CD4-positive, alpha-beta T cell treated with Interferon gamma for 1 hour (primary cell): ENCODE measurements around the gene USP24.

Experiments
- DNase-seq: peaks from one replicate; pipeline ENCODE4 v3.0.0-alpha.2; 2020

USP24 gene

DNA sequence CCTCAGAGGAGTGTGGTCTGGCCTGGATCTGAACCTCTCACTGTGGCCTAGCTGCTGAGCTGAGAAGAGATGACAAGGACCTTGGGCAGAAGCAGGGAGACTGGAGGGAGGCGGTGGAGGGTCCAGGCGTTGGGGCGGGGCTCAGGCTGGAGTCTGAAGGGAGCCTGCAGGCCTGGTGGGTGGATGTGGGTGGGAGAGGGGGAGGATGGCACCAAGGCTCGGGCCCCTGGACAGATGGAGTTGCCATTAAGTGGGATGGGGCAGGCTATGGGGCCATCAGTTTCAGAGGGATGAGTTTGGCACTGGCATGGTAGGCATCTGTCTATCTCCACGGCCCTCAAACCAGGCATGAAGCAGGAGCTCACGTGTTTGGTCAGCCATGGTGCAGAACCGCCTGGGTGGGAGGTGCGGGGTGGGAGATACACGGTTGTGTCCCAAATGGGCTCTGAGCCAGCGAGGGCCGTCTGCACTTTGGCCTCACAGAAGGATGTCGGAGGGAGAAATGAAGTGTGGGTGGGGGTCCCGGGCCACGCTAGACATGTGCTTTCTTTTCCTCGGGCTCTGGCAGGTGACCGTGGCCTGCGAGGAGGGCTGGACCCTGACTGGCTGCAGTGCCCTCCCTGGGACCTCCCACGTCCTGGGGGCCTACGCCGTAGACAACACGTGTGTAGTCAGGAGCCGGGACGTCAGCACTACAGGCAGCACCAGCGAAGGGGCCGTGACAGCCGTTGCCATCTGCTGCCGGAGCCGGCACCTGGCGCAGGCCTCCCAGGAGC is 152.2 kb downstream of the USP24 start:
- no peak for DNase-seq

DNA sequence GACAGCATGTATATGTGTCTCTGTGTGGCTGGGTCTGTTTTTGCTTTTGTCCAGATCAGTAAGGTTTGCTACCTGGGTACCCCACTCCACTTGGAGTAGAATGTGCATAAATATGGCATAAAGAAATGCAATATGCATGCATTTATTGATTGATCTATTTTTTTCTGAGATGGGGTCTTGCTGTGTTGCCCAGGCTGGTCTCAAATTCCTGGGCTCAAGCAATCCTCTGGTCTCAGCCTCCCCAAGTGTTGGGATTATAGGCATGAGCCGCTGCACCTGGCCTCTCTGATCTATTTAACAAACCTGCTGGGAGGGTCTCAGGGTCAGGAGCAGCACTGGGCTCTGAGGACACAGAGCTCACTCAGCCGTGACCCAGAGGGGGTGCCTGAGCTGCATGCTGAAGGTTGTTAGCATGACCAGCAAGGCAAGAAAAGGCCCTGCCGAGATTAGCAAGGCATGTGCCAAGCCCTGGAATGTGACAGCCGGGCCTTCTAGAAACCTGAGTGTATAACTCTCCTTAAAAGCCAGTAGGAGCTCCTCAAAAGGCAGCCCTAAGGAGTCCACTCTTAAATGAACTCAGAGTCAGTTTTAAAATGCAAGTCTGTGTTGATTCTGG is 153.3 kb downstream of the USP24 start:
- DNase-seq, result no peak

DNA sequence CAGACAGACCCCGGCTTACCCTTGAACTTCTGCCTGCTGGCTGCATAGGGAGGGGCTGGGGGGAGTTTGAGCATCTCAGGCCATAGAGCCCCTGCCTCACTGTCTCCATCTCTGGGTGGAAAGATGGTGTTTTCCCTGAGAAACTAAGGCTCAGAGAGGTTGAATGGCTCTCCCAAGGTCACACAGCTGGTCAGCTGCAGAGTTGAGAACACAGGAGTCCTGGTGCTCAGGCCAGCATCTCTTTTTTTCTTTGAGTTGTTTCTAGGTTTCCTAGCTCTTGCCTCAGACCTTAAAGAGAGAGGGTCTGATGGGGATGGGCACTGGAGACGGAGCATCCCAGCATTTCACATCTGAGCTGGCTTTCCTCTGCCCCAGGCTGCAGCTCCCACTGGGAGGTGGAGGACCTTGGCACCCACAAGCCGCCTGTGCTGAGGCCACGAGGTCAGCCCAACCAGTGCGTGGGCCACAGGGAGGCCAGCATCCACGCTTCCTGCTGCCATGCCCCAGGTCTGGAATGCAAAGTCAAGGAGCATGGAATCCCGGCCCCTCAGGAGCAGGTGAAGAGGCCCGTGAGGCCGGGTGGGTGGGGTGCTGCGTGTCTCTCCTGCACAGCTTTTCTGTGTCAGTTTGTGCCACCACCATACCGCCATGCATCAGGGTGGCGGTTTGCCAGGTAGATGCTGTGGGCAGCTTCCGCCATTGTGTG is 154.0 kb downstream of the USP24 start:
- DNase-seq, result no peak

DNA sequence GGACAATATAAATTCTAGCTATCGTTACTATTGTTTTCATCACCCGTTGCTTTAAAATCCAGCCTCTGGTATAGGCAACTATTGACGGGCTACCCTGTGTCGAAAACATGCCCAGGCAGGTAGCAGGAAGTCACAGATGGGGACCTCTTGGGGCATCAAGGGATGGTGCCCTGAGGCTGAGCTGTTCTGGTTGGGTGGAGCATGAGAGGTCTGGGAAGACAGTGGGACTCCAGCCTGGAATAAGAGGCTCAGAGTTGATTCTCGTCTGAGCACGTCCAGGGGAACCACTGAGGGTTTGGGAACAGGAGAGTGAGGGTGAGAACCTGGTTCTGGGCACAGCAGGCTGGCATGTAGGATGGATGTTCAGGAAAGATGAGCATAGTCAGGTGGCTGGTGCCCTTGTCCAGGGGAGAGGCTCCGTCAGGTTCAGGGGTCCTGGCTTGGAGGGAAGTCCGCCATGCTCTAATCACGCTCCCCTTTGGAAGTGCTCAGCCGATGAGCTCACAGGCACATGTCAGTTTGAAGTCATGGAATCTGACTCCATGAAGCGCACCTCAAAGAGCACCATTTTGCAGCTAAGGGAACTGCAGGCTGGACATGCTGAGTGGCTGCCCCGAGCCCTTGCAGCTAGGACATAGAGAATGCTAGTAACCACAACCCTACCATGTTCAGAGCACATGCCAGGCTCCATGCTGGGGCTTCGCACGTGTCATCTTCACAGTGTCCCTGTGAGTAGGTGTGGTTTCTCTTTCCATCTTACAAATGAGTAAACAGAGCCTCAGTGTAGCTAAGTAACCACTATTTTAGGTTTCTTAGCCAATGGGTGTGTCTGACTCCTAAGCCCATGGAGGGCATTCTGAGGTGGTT is 154.8 kb downstream of the USP24 start:
- no peak for DNase-seq

DNA sequence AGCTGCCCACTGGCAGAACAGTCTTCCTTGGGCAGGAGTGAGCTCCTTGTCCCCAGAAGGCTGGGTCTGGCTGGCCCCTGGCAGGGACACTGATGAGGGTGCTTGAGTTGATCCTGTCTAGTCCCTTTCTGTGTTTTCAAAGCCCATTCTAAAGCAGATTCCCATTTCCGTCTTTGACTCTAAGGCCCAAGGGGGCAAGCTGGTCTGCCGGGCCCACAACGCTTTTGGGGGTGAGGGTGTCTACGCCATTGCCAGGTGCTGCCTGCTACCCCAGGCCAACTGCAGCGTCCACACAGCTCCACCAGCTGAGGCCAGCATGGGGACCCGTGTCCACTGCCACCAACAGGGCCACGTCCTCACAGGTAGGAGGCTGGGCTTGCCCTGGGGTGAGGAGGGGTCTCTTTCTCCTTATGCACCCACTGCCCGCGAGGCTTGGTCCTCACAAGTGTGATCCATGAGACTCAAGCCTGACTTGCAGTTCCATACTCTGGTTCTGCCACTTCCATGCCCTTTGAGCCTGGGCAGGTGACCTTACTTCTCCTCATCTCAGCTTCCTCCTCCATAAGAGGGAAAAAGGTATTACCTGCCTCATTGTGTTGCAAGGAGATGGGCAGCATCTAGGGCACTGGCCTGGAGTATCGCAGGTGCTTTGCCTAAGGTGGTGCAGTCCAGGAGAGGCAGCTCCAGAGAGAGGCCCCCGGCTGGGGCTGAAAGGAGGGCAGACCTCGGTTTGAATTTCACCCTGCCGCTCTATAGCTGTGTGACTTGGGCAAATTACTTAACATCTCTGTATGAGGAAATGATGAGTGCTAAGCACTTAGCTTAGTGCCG is 155.6 kb downstream of the USP24 start:
- no peak for DNase-seq

DNA sequence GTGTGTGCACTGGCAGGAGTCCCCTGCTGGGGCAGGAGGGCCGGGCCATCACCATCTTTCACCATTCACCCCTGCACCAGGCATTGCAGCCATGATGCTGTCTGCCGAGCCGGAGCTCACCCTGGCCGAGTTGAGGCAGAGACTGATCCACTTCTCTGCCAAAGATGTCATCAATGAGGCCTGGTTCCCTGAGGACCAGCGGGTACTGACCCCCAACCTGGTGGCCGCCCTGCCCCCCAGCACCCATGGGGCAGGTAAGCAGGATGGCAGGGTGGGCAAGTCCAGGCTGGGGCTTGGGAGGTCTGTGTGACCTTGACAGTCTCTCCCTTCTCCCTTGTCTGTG is 157.2 kb downstream of the USP24 start:
- no peak for DNase-seq

DNA sequence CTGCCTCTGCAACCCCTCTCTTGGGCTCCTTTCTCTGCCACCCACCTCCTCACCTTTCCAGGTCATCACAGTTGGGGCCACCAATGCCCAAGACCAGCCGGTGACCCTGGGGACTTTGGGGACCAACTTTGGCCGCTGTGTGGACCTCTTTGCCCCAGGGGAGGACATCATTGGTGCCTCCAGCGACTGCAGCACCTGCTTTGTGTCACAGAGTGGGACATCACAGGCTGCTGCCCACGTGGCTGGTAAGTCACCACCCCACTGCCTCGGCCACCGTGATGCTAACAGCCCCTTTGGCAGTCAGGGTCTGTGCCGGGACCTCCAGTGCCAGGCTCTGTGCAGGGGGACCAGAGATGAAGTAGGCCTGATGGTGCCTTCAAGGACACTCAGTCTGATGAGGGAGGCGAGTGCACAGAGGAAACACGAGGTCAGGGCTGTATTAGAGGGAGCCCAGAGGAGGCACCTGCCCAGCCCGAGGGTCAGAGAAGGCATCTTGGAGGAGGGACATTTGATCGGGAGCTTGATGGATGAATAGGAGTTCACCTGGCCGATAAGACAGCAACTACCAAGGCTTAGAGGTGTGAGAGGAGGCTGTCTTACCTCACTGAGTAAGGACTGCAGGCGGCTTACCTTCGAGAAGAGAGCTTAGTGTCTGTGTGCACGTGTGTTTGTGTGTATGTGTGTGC is 157.8 kb downstream of the USP24 start:
- DNase-seq, result no peak

DNA sequence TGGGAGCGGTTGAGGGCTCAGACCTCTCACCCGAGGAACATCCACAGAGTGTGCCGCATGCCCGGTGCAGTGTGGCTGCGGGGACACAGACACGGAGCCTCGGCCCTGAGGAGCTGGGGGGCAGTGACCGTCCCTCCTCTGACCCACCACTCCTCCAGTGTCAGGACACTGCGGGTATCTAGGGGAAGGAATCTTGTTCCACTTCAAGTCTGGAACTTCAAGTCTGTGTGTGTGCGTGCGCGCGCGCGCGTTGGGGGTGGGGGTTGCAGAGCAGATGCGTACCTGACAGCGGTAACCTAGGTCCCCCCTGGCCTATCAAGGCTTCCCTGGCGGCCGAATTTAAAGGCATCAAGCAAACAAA is 158.6 kb downstream of the USP24 start:
- DNase-seq, result no peak

DNA sequence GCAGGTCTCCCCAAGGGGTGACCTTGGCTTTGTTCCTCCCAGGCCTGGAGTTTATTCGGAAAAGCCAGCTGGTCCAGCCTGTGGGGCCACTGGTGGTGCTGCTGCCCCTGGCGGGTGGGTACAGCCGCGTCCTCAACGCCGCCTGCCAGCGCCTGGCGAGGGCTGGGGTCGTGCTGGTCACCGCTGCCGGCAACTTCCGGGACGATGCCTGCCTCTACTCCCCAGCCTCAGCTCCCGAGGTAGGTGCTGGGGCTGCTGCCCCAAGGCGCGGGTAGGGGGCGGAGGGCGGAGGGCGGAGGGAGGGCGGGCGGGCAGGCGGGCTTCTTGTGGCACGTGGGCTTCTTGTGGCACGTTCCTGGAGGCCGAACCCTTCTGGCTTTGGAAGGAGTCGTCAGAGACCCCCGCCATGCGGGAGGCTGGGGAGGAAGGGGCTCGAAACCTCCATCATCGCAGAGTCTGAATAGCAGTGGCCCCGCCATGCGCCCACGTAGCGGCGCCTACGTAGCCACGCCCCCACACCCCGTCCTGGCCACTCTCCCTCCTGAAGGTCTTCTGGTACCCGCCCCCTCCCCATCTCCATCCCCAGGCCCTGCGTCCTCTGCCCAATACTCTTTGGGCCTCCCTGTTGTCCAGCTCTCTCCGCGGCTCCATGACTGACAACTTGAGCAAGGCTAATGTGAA is 159.1 kb downstream of the USP24 start:
- no peak for DNase-seq

DNA sequence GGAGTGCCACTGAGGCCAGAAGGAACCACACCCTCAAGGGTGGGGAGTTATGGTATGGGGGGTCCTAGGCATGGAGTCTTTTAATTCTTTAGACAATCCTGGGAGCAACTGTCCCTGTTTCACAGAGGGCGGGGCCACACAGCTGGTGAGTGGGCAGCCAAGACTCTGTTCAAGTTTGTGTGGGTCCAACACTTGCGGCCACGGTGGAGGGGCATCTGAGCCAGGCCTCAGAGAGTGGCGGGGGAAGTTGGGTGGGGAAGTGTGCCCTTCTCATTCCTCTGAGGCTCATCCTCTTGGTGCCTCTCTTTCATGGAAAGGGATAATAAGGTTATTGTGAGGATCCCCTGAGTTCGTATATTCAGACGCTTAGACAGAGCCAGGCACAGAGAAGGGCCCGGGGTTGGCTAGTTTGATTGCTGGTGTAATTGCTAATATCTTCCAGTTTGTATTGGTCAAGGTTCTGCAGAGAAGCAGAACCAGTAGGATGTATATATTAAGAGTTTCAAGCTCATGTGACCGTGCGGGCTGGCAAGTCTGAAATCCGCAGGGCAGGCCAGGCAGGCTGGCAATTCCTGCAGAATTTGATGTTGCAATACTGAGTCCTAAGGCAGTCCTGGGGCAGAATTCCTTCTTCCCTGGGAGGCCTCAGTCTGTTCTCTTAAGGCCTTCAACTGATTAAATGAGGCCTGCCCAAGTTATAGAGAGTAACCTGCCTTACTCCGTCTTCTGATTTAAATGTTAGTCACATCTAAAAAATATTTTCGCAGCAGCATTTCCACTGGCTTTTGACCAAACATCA is 159.9 kb downstream of the USP24 start:
- no peak for DNase-seq

DNA sequence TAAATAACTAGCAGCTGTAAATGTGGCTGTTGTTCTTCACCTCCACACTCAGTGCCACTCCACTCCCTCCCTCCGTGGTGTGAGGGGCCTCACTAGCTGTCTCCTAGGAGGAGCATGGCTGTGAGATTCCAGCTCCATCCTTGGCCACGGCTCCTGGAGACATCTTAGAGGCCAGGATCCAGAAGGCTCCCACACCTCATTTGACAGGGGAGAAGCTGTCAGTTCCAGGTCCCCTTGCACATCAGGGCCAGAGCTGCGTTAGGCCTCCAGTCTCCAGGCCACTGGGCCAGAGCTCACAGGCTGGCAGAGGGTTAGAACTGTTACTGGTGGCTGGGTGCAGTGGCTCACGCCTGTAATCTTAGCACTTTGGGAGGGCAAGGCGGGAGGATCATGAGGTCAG is 160.8 kb downstream of the USP24 start:
- DNase-seq, result no peak

DNA sequence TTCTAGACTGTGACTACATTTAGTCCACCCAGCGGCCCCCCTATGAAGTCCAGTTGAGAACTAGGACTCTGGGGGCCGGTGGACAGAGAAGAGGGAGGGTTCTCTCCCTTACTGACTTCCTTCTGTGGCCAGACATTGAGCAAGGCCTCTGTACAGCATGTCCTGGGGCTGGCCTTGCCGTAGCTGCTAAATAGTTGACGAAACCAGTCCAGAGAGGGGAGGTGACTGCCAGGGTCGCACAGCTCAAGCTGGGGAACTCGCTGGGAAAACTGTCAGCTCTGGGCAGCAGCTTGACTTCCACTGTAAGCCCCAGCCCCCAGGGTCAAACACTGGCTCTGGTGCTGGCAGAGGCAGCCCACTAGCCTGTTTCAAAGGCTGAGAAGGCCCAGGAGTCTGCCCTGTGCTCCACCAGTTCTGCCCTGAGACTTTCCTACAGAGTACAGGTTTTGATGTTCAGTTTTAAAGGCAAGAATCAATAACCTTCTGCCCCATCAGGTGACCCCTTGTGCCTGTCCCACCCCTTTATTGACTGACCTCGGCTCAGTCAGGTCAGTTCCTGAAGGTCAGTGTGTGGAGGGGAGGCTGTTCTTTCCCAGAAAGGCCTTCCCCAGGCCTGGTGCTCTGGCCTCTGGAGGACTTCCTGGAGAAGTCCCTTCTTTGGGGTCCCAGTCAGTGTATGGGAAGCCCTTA is 161.8 kb downstream of the USP24 start:
- DNase-seq, result no peak

DNA sequence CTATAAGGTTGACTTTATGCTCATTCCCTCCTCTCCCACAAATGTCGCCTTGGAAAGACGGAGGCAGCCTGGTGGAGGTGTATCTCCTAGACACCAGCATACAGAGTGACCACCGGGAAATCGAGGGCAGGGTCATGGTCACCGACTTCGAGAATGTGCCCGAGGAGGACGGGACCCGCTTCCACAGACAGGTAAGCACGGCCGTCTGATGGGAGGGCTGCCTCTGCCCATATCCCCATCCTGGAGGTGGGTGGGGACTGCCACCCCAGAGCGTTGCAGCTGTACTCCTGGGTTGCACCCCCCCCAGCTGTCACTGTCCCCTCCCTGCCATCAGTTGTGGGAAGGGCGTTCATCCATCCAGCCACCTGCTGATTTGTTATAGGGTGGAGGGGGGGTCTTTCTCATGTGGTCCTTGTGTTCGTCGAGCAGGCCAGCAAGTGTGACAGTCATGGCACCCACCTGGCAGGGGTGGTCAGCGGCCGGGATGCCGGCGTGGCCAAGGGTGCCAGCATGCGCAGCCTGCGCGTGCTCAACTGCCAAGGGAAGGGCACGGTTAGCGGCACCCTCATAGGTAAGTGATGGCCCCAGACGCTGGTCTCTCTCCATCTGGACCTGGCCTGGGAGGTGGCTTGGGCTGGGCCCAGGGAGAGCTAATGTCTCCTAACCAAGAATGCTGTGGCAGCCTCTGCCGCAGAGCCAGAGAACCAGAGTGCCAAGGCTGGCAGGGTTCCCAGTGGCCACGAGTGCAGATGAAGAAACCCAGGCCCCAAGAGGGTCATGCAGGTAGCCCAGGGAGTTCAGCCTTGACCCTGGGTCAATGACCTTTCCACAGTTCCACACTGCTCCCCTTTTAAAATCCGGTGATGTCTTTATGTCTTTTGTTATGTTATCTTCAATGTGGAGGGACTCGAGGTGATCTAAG is 162.7 kb downstream of the USP24 start:
- DNase-seq, result no peak

DNA sequence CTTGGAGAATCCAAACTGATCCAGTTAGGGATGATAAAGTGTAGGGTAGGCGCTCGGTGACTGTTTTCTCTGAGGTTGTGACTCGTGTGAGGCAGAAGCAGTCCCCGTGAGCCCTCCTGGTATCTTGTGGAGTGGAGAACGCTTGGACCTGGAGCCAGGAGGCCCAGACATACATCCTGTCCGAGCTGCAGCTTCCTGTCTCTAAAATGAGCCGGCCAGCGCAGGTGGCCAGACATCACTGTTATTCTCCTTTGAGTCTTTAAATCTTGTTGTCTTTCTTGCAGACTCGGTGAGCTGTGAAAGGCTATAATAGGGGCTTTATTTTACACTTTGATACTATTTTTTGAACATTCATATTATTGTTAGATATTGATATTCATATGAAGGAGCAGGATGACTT is 163.5 kb downstream of the USP24 start:
- DNase-seq, result no peak

DNA sequence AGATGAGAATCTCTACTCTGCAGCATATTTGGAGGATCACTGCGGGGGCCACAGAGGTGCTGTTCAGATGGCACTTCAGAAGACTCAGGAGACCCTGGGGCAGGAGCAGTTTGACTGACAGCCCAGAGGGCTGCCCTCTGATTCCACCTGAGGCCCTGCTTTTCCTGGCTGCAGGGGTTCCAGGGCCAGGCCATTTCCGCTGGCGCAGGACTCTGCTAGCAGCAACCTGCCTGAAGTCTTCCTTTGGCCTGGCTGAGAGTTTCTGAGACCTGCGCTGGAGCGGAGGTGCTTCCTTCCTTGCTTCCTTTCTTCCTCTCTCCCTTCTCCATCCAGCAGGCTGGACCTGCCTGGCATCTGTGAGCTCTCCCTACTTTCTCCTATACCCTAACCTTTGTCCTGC is 164.0 kb downstream of the USP24 start:
- no peak for DNase-seq

DNA sequence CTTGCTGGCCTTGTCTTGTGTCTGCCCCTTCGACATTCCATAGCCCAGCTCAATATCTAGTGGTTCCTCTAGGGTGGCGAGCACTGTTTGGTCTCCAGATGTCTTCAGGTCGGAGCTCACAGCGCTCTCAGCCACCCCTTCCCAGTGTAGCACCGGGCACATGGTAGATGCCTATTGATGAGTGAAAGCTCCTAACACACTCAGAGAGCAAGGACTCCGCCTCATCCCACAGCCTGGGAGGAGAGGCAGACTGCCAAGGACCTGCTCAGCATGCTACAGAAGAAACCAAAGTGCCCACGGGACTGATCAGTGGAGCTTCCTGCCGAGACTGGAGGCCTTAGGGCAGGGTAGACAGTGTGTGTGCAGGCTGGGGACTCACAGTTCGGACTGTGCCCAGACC is 164.9 kb downstream of the USP24 start:
- DNase-seq, result no peak

DNA sequence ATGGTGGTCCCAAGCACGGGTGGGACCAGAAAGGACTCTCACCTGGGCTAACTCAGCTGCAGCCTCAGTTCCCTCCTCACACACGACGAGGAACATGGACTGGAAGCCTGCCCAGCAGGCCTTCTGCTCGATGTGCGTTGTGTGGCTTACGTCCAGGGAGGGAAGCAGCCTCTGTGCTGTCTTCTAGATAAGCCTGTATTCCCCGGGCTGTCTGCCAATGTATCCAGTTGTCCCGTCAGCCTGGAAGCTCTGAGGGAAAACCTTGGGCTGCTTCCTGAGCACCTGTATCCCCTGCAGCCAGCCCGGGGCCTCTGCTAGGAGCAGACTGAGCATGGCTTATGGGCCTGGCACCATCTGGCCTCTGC is 165.3 kb downstream of the USP24 start:
- no peak for DNase-seq

DNA sequence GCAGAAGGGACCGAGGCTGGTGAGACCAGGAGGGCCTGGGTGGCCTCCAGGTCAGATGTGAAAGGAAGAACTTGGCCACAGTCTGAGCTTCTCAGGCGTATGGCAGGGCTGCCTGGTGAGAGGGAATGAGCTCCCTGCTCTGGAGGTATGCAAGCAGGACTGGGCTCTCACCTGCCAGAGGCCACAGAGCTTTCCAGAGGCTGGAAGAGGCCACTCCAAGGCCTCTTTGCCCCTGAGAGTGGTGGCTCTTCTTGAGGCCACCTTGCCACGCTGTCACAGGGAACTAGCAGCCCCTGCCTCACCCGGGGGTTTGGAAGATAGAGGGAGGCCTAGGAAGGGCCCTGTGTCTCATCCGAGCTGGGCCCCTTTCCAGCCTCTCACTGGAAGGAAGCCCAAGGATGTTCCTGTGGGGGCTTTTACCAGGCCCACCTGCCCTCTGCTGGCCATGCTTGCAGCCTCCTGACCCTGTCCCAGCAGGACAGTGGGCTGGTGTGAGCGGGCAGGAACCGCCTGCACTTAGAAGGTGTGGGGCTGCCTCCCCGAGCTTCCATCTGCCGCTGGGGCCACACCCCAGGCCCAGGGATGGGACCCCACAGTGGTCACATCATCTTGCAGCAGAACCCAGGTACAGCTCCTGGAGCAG is 165.8 kb downstream of the USP24 start:
- no peak for DNase-seq
